ENCODE data around the gene EFHB.
A peak's percentile ranks its signal among the peaks of the same experiment; 100 is the strongest.
"Not testable (repeated sequence)": the region's sequence is repeated elsewhere in the genome, so short reads cannot be mapped to it uniquely, and the experiment has no call there.

The EFHB gene

GRCh38 chr3:19934098-19934566 lies at the start of gene EFHB:
Gene EFHB (minus strand): TSS chr3:19934217. CDS start chr3:19934018, 199 bp downstream.
- Mint-ChIP-seq H3K27me3 (ENCODE audit: low read depth) (peaks cover 12% of the 10 kb centered on the region), H3K27ac (no peak within 1 kb of the TSS), H3K9me3 (no peaks in the 10 kb centered on the region), H3K4me1 (ENCODE audit: low read depth) (peaks cover 31% of the 10 kb centered on the region), H3K36me3 (ENCODE audit: low read depth) (no peaks in the 10 kb centered on the region), H3K4me3 (no peak within 1 kb of the TSS)

- Mint-ChIP-seq H3K27ac (no peak overlapping the region), H3K27me3 (ENCODE audit: low read depth) (no peaks in the 10 kb centered on the region), H3K4me3 (no peak overlapping the region), H3K9me3 (no peaks in the 10 kb centered on the region), H3K4me1 (ENCODE audit: low read depth) (peaks cover 10% of the 10 kb centered on the region), H3K36me3 (ENCODE audit: low read depth) (peaks cover 38% of the 10 kb centered on the region)
These were observed 38.0 kb upstream of the EFHB start for GRCh38 chr3:19972054-19972453.

- Mint-ChIP-seq H3K27me3 (ENCODE audit: low read depth) (no peaks in the 10 kb centered on the region), H3K36me3 (ENCODE audit: low read depth) (peaks cover 35% of the 10 kb centered on the region), H3K9me3 (no peaks in the 10 kb centered on the region), H3K4me3 (no peak overlapping the region), H3K4me1 (ENCODE audit: low read depth) (peaks cover 10% of the 10 kb centered on the region), H3K27ac (no peak overlapping the region)
These were observed 36.3 kb upstream of the EFHB start for GRCh38 chr3:19970327-19970726.

- Mint-ChIP-seq H3K9me3 (no peaks in the 10 kb centered on the region), H3K27ac (no peak overlapping the region), H3K4me1 (ENCODE audit: low read depth) (peaks cover 11% of the 10 kb centered on the region), H3K36me3 (ENCODE audit: low read depth) (peaks cover 29% of the 10 kb centered on the region), H3K27me3 (ENCODE audit: low read depth) (no peaks in the 10 kb centered on the region), H3K4me3 (no peak overlapping the region)
These were observed 33.8 kb upstream of the EFHB start for GRCh38 chr3:19967812-19968211.

- H3K4me3 Mint-ChIP-seq: no peak overlapping the region
- H3K4me1 Mint-ChIP-seq (ENCODE audit: low read depth): peaks cover 7% of the 10 kb centered on the region
- no peaks in the 10 kb centered on the region for H3K9me3 Mint-ChIP-seq
- H3K27ac Mint-ChIP-seq: no peak overlapping the region
- H3K36me3 Mint-ChIP-seq (ENCODE audit: low read depth): peaks cover 27% of the 10 kb centered on the region
- no peaks in the 10 kb centered on the region for H3K27me3 Mint-ChIP-seq (ENCODE audit: low read depth)
These were observed 33.2 kb upstream of the EFHB start for GRCh38 chr3:19967208-19967607.

GRCh38 chr3:19961960-19962359 lies 27.9 kb upstream of the EFHB start:
- peaks cover 24% of the 10 kb centered on the region for H3K36me3 Mint-ChIP-seq (ENCODE audit: low read depth)

GRCh38 chr3:19960696-19961095 lies 26.7 kb upstream of the EFHB start:
- H3K36me3 Mint-ChIP-seq (ENCODE audit: low read depth): peaks cover 25% of the 10 kb centered on the region
- no peak overlapping the region for H3K4me3 Mint-ChIP-seq
- no peaks in the 10 kb centered on the region for H3K27me3 Mint-ChIP-seq (ENCODE audit: low read depth)
- H3K9me3 Mint-ChIP-seq: no peaks in the 10 kb centered on the region
- no peak overlapping the region for H3K27ac Mint-ChIP-seq
- H3K4me1 Mint-ChIP-seq (ENCODE audit: low read depth): peaks cover 25% of the 10 kb centered on the region

More at GRCh38 chr3:19961960-19962359, 27.9 kb upstream of the EFHB start:
- H3K4me1 Mint-ChIP-seq (ENCODE audit: low read depth): peaks cover 21% of the 10 kb centered on the region
- no peak overlapping the region for H3K4me3 Mint-ChIP-seq
- no peak overlapping the region for H3K27ac Mint-ChIP-seq
- H3K27me3 Mint-ChIP-seq (ENCODE audit: low read depth): no peaks in the 10 kb centered on the region
- no peaks in the 10 kb centered on the region for H3K9me3 Mint-ChIP-seq

- Mint-ChIP-seq H3K36me3 (ENCODE audit: low read depth) (peaks cover 28% of the 10 kb centered on the region), H3K27me3 (ENCODE audit: low read depth) (no peaks in the 10 kb centered on the region), H3K27ac (no peak overlapping the region), H3K4me3 (no peak overlapping the region), H3K4me1 (ENCODE audit: low read depth) (peaks cover 25% of the 10 kb centered on the region), H3K9me3 (no peaks in the 10 kb centered on the region)
These were observed 25.5 kb upstream of the EFHB start for GRCh38 chr3:19959505-19959904.

GRCh38 chr3:19957354-19957753 lies 23.3 kb upstream of the EFHB start:
- not testable (repeated sequence) for H3K27ac Mint-ChIP-seq; H3K9me3 Mint-ChIP-seq; H3K27me3 Mint-ChIP-seq (ENCODE audit: low read depth); H3K4me3 Mint-ChIP-seq
- Mint-ChIP-seq H3K4me1 (ENCODE audit: low read depth) (peaks cover 26% of the 10 kb centered on the region), H3K36me3 (ENCODE audit: low read depth) (peaks cover 29% of the 10 kb centered on the region)

GRCh38 chr3:19954676-19955075 lies 20.7 kb upstream of the EFHB start:
- peaks cover 27% of the 10 kb centered on the region for H3K4me1 Mint-ChIP-seq (ENCODE audit: low read depth)
- no peaks in the 10 kb centered on the region for H3K27me3 Mint-ChIP-seq (ENCODE audit: low read depth)
- no peaks in the 10 kb centered on the region for H3K9me3 Mint-ChIP-seq
- H3K4me3 Mint-ChIP-seq: no peak overlapping the region
- H3K27ac Mint-ChIP-seq: no peak overlapping the region
- peaks cover 27% of the 10 kb centered on the region for H3K36me3 Mint-ChIP-seq (ENCODE audit: low read depth)

- peaks cover 39% of the 10 kb centered on the region for H3K4me1 Mint-ChIP-seq (ENCODE audit: low read depth)
- H3K9me3 Mint-ChIP-seq: no peaks in the 10 kb centered on the region
- H3K36me3 Mint-ChIP-seq (ENCODE audit: low read depth): peaks cover 28% of the 10 kb centered on the region
- H3K4me3 Mint-ChIP-seq: no peak overlapping the region
- H3K27me3 Mint-ChIP-seq (ENCODE audit: low read depth): no peaks in the 10 kb centered on the region
- H3K27ac Mint-ChIP-seq: no peak overlapping the region
These were observed 16.3 kb upstream of the EFHB start for GRCh38 chr3:19950316-19950715.

- peaks cover 24% of the 10 kb centered on the region for H3K36me3 Mint-ChIP-seq (ENCODE audit: low read depth)
- H3K27me3 Mint-ChIP-seq (ENCODE audit: low read depth): peaks cover 3% of the 10 kb centered on the region
- H3K4me1 Mint-ChIP-seq (ENCODE audit: low read depth): peaks cover 41% of the 10 kb centered on the region
- H3K27ac Mint-ChIP-seq: peak overlapping the region; percentile 99
- H3K4me3 Mint-ChIP-seq: peak overlapping the region; percentile 97
- no peaks in the 10 kb centered on the region for H3K9me3 Mint-ChIP-seq
These were observed 14.2 kb upstream of the EFHB start for GRCh38 chr3:19948226-19948591.

GRCh38 chr3:19947549-19948225 lies 13.7 kb upstream of the EFHB start:
- Mint-ChIP-seq H3K4me1 (ENCODE audit: low read depth) (peaks cover 39% of the 10 kb centered on the region), H3K27ac (peak overlapping the region; percentile 99), H3K4me3 (peak overlapping the region; percentile 97), H3K9me3 (no peaks in the 10 kb centered on the region), H3K27me3 (ENCODE audit: low read depth) (peaks cover 3% of the 10 kb centered on the region), H3K36me3 (ENCODE audit: low read depth) (peaks cover 24% of the 10 kb centered on the region)

- H3K36me3 Mint-ChIP-seq (ENCODE audit: low read depth): peaks cover 24% of the 10 kb centered on the region
- H3K4me3 Mint-ChIP-seq: peak within 1 kb of the TSS; percentile 97
- H3K27ac Mint-ChIP-seq: peak within 1 kb of the TSS; percentile 99
- no peaks in the 10 kb centered on the region for H3K9me3 Mint-ChIP-seq
- H3K27me3 Mint-ChIP-seq (ENCODE audit: low read depth): peaks cover 3% of the 10 kb centered on the region
- peaks cover 39% of the 10 kb centered on the region for H3K4me1 Mint-ChIP-seq (ENCODE audit: low read depth)
These were observed 13.0 kb upstream of the EFHB start, which contains the start of gene RAB5A for GRCh38 chr3:19946832-19947548. Gene RAB5A (plus strand): TSS chr3:19947097. CDS start chr3:19950899, 3,802 bp downstream.
